Cardiac fibroblast (primary cell): ENCODE results near the gene FZD8.

Experiments
- DNase-seq, 2 donors: peaks; one replicate each; pipeline versions ENCODE4 v3.0.0 to v3.0.0-alpha.2; 2010; ENCODE audit warnings: low read depth in 2 of 2
- H3K4me3 ChIP-seq, 2 donors: replicated peaks in 1 of 2; 1 replicate in 1 of 2; 2 replicates in 1 of 2; pipeline ENCODE4 v1.5.1; 2011; ENCODE audit warnings: low read depth in 2 of 2, low read length in 2 of 2, mild to moderate bottlenecking in 2 of 2, moderate library complexity in 1 of 2
- TF ChIP-seq, protein P1 (sequence below): IDR thresholded peaks from one replicate; pipeline ENCODE4 v1.5.1; 2011; ENCODE audit warnings: low read depth, mild to moderate bottlenecking, low read length, inconsistent platforms

FZD8 gene

DNA sequence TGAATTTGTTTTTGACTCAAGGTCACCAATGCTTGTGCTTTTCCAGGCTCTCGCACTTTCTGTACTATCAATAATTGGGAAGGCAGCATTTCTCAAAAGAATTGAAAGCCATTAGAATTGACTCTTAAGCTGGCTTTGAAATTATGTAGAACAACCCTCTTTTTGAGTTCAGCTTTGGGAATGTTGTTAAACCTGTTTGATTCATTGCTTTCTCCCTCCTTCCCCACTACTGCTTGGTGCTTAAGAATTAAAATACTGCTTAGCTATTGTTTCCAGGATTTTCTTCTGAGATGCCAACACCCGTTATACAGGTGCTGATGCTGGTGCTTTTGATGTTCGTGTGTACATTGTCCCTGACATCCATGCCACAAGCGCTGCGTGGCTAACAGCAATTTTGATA is 15.5 kb upstream of the FZD8 start:
- no peak overlapping the region for H3K4me3 ChIP-seq
- no peak for DNase-seq
- TF ChIP-seq, protein P1, sequence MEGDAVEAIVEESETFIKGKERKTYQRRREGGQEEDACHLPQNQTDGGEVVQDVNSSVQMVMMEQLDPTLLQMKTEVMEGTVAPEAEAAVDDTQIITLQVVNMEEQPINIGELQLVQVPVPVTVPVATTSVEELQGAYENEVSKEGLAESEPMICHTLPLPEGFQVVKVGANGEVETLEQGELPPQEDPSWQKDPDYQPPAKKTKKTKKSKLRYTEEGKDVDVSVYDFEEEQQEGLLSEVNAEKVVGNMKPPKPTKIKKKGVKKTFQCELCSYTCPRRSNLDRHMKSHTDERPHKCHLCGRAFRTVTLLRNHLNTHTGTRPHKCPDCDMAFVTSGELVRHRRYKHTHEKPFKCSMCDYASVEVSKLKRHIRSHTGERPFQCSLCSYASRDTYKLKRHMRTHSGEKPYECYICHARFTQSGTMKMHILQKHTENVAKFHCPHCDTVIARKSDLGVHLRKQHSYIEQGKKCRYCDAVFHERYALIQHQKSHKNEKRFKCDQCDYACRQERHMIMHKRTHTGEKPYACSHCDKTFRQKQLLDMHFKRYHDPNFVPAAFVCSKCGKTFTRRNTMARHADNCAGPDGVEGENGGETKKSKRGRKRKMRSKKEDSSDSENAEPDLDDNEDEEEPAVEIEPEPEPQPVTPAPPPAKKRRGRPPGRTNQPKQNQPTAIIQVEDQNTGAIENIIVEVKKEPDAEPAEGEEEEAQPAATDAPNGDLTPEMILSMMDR: no peak

DNA sequence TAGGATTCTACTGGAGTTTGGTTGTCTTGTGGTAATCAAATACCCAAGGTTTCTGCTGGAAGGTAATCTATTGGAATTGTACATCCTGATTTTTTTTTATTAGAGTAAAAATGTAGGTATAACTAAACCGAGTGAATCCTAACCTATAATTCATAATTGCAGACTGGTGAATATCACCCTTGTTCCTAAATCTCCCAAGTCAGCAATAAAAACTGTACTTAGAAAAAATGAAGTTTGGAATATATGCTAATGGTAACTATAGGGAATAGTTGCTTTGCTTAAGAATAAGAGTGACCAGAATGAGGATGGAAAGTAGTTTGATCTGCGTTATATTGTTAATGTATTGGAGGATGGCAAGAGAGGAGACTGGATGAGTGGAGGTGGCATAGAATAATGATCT is 10.7 kb upstream of the FZD8 start:
- H3K4me3 ChIP-seq: no peak overlapping the region
- TF ChIP-seq, protein P1: no peak
- DNase-seq: no peak

DNA sequence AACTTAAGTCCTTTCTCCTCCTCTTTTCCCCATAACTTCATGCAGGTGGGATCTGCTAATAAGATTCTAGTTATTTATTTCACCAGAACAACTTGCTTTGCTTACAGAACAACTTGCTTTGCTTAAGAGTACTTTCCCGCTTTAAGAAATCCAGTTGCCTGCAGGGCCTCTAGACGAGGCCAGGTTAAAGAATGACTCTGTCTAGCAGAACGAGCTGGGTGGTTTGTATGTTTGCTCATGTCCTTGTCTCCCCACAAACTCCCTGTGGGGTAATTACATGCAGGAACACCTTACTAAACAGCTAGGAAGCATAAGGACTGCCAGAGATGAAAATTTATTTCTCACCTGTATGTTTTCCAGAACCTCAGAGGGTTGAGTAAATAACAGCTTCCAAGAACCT is 8.8 kb upstream of the FZD8 start:
- H3K4me3 ChIP-seq: no peak overlapping the region
- TF ChIP-seq, protein P1: no peak
- DNase-seq: no peak

DNA sequence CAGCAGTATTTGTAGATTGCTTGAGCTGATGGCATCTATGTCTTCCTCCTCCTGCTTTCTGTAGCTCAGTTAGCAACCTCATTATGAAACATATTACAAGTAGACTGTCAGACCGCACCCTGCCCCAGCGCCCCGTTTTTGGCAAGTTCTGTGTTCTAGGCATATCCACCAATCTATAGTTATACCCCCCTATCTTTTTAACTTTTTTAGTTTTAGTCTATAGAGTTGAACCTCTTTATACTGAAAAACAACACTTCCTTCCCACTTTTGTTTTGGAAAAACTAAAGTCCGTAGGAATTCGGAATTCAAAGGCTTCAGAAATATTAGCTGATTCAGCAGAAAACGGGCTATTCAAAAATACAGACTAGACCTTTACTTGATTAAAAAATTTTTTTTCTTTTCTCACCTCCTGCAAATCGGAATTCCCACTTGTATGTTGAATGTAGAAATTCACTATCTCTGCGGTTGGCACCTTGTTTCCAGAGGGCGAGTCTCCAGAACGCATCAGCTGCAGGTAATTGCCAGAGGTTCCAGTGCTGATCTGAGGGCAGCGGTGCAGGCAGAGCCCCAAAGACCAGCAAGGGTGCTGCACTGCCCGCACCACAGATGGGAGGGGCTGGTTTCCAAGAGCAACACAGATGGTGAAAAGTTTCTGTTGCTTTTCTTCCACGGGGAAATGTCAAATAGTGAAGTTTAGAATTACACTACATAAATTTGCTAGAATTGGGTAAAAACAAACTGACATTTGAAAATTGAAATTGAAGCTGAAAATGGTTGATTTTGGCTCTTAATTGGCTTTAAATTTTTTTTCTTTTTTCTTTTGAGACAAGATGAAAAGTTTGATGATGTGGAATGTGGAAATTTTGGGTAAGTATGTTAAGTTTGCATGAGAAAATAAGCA is 2.2 kb upstream of the FZD8 start:
- DNase-seq: no peak

DNA sequence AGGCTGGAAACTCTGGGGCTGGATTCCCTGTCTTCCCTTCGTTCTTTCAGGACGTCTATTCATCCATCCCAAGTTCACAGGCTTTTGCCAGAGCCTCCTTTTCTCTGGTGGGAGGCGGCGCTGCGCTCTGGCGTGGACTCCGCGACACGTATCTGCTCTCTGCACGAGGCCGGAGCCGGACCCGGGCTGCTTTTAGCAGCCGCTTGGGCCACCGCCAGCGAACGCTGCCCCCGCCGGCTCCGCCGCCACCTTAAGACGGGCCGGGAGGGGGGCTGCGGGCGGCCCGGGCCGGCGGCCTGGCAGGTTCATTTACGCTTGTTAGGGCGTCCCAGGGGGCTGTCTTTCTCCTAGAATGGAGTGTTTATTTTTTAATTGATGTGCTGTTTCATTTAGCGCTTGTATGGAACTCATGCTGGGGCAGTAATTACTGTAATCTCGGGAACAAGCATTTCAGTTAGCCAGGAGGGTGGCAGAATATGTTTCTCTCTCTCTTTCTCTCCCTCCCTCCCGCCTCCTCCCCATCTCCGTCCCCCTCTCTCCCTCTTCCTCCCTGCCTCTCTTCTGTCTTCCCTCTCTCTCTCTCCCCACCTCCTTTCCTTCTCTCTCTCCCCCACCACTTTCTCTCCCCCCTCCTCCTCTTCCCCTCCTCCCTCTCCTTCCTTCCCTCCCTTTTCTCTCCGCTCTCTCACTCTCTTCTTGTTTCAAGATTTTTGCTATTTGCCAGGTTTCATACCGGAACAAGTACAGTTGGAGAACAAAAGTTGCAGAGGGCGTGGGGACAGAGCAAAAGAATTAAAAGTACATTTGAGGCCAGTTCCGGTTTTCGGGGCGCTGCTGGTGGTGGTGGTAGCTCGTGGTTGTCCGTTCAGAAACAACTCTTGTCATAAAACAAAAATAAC is 1.3 kb upstream of the FZD8 start:
- H3K4me3 ChIP-seq: peak overlapping the region; percentile 67 to 73
- peak; percentile 66 to 76 for DNase-seq
- TF ChIP-seq, protein P1: no peak

More for the DNA sequence above, 2.2 kb upstream of the FZD8 start:
- TF ChIP-seq, protein P1: no peak
- H3K4me3 ChIP-seq: peak overlapping the region; percentile 67 to 73

DNA sequence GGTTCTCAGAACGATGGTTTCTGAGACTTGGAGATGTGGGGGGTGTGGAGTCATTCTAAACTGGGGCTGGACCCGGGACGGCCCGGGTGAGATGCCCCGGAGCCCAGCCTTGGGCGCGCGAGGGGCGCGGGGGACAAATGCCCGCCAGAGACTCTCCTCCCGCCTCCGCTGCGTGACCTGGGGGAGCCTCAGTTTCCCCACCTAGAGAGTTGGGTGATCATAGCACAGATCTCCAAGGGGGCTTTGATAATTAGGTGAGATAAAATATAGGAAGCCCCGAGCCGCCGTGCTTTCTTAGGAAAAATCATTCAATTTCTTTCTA is 658 bp upstream of the FZD8 start:
- H3K4me3 ChIP-seq: peak overlapping the region; percentile 67 to 73
- no peak for DNase-seq
- TF ChIP-seq, protein P1: no peak
